GM23338 (cell line): ENCODE results near the gene PLPPR5. TPM values are rescaled to one million over a fixed set of nuclear protein-coding genes. Genes with fewer than 3 reads are reported as not detected.

ENCODE experiments used
- ATAC-seq: fragments of 200-7000 bp; cut with Tn5 transposase; 3 replicates; pipeline ENCODE4 v1.9.1; 2020
- DNase-seq: peaks from one replicate; pipeline ENCODE4 v3.0.0-alpha.2; 2015; ENCODE audit warnings: low spot score
- H2AFZ ChIP-seq: fragments of 200-600 bp; sonication (generic); 2 replicates; pipeline ENCODE4 v1.8.0; 2016; ENCODE audit warnings: antibody characterized with exemption, mild to moderate bottlenecking, moderate library complexity
- H3F3A ChIP-seq: fragments of 200-600 bp; sonication (generic); replicated peaks from 2 replicates; pipeline ENCODE4 v1.8.0; 2017; ENCODE audit warnings: antibody characterized with exemption, mixed run types, low read depth
- H3K27ac ChIP-seq: fragments of 200-600 bp; sonication (generic); 2 replicates; pipeline ENCODE4 v1.6.1; 2016; ENCODE audit warnings: low read depth
- H3K27me3 ChIP-seq: fragments of 200-600 bp; sonication (generic); 2 replicates; pipeline ENCODE4 v1.8.0; 2016; ENCODE audit warnings: mild to moderate bottlenecking, mixed run types, moderate library complexity; ENCODE audit not compliant: insufficient read depth
- H3K36me3 ChIP-seq: fragments of 200-600 bp; sonication (generic); 2 replicates; pipeline ENCODE4 v1.8.0; 2016; ENCODE audit warnings: mild to moderate bottlenecking; ENCODE audit not compliant: insufficient read depth
- H3K4me1 ChIP-seq: fragments of 200-600 bp; sonication (generic); 2 replicates; pipeline ENCODE4 v1.8.0; 2016; ENCODE audit warnings: mild to moderate bottlenecking, moderate library complexity; ENCODE audit not compliant: insufficient read depth
- H3K4me2 ChIP-seq: fragments of 200-600 bp; sonication (generic); 2 replicates; pipeline ENCODE4 v1.7.1; 2017; ENCODE audit warnings: mixed run types
- H3K4me3 ChIP-seq: fragments of 200-600 bp; sonication (generic); 2 replicates; pipeline ENCODE4 v1.6.1; 2016; ENCODE audit warnings: mixed run types
- H3K79me2 ChIP-seq: fragments of 200-600 bp; sonication (generic); replicated peaks from 2 replicates; pipeline ENCODE4 v1.8.0; 2017; ENCODE audit warnings: mild to moderate bottlenecking; ENCODE audit not compliant: insufficient read depth
- H3K9me2 ChIP-seq: fragments of 200-600 bp; sonication (generic); 2 replicates; pipeline ENCODE4 v1.8.0; 2017; ENCODE audit not compliant: insufficient read depth
- H4K20me1 ChIP-seq: fragments of 200-600 bp; sonication (generic); replicated peaks from 2 replicates; pipeline ENCODE4 v1.8.0; 2017; ENCODE audit warnings: mild to moderate bottlenecking; ENCODE audit not compliant: insufficient read depth
- H3K27ac Mint-ChIP-seq: 2 replicates; pipeline ENCODE4 v1.8.0; 2020; ENCODE audit warnings: inconsistent platforms, mild to moderate bottlenecking, moderate library complexity, mixed read lengths
- H3K27me3 Mint-ChIP-seq: 3 replicates; pipeline ENCODE4 v1.8.0; 2022; ENCODE audit warnings: low read depth, mild to moderate bottlenecking, moderate library complexity, mixed read lengths, inconsistent platforms; ENCODE audit not compliant: insufficient read depth, poor library complexity
- H3K36me3 Mint-ChIP-seq: 3 replicates; pipeline ENCODE4 v1.8.0; 2021; ENCODE audit warnings: low read depth, mild to moderate bottlenecking, inconsistent platforms, moderate library complexity, mixed read lengths
- H3K4me1 Mint-ChIP-seq: 3 replicates; pipeline ENCODE4 v1.8.0; 2020; ENCODE audit warnings: mild to moderate bottlenecking, inconsistent platforms, mixed read lengths
- H3K4me3 Mint-ChIP-seq: 3 replicates; pipeline ENCODE4 v1.8.0; 2021; ENCODE audit warnings: moderate library complexity, mild to moderate bottlenecking, inconsistent platforms, mixed read lengths
- H3K9me3 Mint-ChIP-seq: 3 replicates; pipeline ENCODE4 v1.8.0; 2020; ENCODE audit warnings: moderate library complexity, mild to moderate bottlenecking, inconsistent platforms, mixed read lengths
- CREB1 ChIP-seq: fragments of 250-450 bp; sonication (Bioruptor Pico); IDR thresholded peaks from 2 replicates; pipeline ENCODE4 v1.5.0; 2020; ENCODE audit warnings: low read depth, mild to moderate bottlenecking, moderate library complexity
- CTCF ChIP-seq, 2 experiments: fragments of 200-600 bp in 1 of 2; sonication (generic) in 1 of 2; conservative IDR thresholded peaks; 2 replicates each; pipeline versions ENCODE4 v1.5.1 to v1.6.1; 2016 to 2017; ENCODE audit warnings: antibody characterized with exemption in 2 of 2, low read depth in 2 of 2, mild to moderate bottlenecking in 2 of 2, moderate library complexity in 1 of 2
- ETS1 ChIP-seq: IDR thresholded peaks from 2 replicates; pipeline ENCODE4 v1.6.1; 2016; ENCODE audit warnings: antibody characterized with exemption
- EZH2 ChIP-seq: fragments of 200-600 bp; sonication (generic); IDR thresholded peaks from one replicate; pipeline ENCODE4 v1.8.0; 2017; ENCODE audit warnings: antibody characterized with exemption, mild to moderate bottlenecking, low read depth; ENCODE audit not compliant: unreplicated experiment
- JUNB ChIP-seq: IDR thresholded peaks from one replicate; pipeline ENCODE4 v1.6.1; 2016; ENCODE audit warnings: antibody characterized with exemption; ENCODE audit not compliant: unreplicated experiment
- NANOG ChIP-seq: IDR thresholded peaks from 2 replicates; pipeline ENCODE4 v1.6.1; 2016; ENCODE audit warnings: antibody characterized with exemption, borderline replicate concordance
- POLR2AphosphoS5 ChIP-seq: IDR thresholded peaks from 2 replicates; pipeline ENCODE4 v1.6.1; 2016; ENCODE audit warnings: antibody characterized with exemption, low read depth
- STAT1 ChIP-seq: IDR thresholded peaks from one replicate; pipeline ENCODE4 v1.6.1; 2016; ENCODE audit warnings: antibody characterized with exemption; ENCODE audit not compliant: unreplicated experiment
- ZNF114 ChIP-seq: fragments of 250-450 bp; sonication (Bioruptor Pico); IDR thresholded peaks from 2 replicates; pipeline ENCODE4 v1.5.0; 2020; ENCODE audit warnings: mild to moderate bottlenecking, moderate library complexity
- ZNF331 ChIP-seq: fragments of 250-450 bp; sonication (Bioruptor Pico); IDR thresholded peaks from 2 replicates; pipeline ENCODE4 v1.5.0; 2020; ENCODE audit warnings: low read depth, mild to moderate bottlenecking, moderate library complexity
- ZNF462 ChIP-seq: fragments of 250-450 bp; sonication (Bioruptor Pico); IDR thresholded peaks from 2 replicates; pipeline ENCODE4 v1.5.0; 2020; ENCODE audit warnings: mild to moderate bottlenecking, moderate library complexity
- polyA plus RNA-seq: library from polyadenylated mRNA; unstranded; fragments of >200 nt; fragmentation: Nextera tagmentation; extraction: Ambion mirVana; gene quantifications from 2 replicates; pipeline ENCODE4 v1.2.1, GENCODE V29; 2016
- total RNA-seq: library from RNA; depleted of rRNA; stranded (reverse); fragments of >200 nt; shearing (Covaris generic); gene quantifications from 2 replicates; pipeline ENCODE4 v1.2.3, GENCODE V29; 2014

The PLPPR5 gene
- total and polyA plus RNA-seq, 2 experiments from 2014 or later, result 3.2 to 4.2 TPM

- TF ChIP-seq ETS1 (no peak), CREB1 (CRISPR knock-in tag) (no peak), ZNF331 (CRISPR knock-in tag) (no peak), STAT1 (no peak), ZNF114 (CRISPR knock-in tag) (no peak), NANOG (no peak), JUNB (no peak), CTCF (conservative IDR thresholded peaks at IDR 0.05; ENCODE audit: low read depth in 2 of 2) (no peak)
These were observed 154.6 kb downstream of the PLPPR5 start (continued) for GRCh38 chr1:98849969-98850636.

GRCh38 chr1:98842241-98842640 is 162.4 kb downstream of the PLPPR5 start:
- Histone ChIP-seq H3K4me2 (no peak overlapping the region), H2AFZ (no peak overlapping the region), H4K20me1 (no peaks in the 10 kb centered on the region), H3K27me3 (no peaks in the 10 kb centered on the region), H3K9me2 (peaks cover 4% of the 10 kb centered on the region; the same call in 1 of the 2 replicates), H3F3A (no peaks in the 10 kb centered on the region), H3K27ac (no peak overlapping the region), H3K4me3 (no peak overlapping the region), H3K4me1 (no peaks in the 10 kb centered on the region), H3K79me2 (no peaks in the 10 kb centered on the region), H3K36me3 (no peaks in the 10 kb centered on the region)
- H3K9me3 Mint-ChIP-seq, result no peaks in the 10 kb centered on the region
- H3K27ac Mint-ChIP-seq, result no peak overlapping the region
- DNase-seq, result no peak
- ATAC-seq, result no peak
- H3K27me3 Mint-ChIP-seq, result no peaks in the 10 kb centered on the region
- H3K4me1 Mint-ChIP-seq, result 0 out of 3 replicates have a peak, but pooled peaks cover 3% of the 10 kb centered on the region
- H3K36me3 Mint-ChIP-seq, result no peaks in the 10 kb centered on the region
- no peak overlapping the region for H3K4me3 Mint-ChIP-seq
- TF ChIP-seq EZH2, result no peak
- TF ChIP-seq CREB1 (CRISPR knock-in tag), result no peak
- no peak for TF ChIP-seq ZNF114 (CRISPR knock-in tag)
- TF ChIP-seq POLR2AphosphoS5, result no peak
- no peak for TF ChIP-seq ETS1
- no peak for TF ChIP-seq ZNF462
- TF ChIP-seq ZNF331 (CRISPR knock-in tag), result no peak
- TF ChIP-seq STAT1, result no peak
